NCI-H1105 treated with DMSO at 0.1 percent for 48 hours (cell line): Measurements from ENCODE around the gene JAKMIP3.

Experiments
- DNase-seq: peaks from one replicate; lab custom pipeline; 2025; lab: John Stamatoyannopoulos, UW

JAKMIP3 gene

GRCh38 chr10:132110111-132110521 lies 44.4 kb downstream of the JAKMIP3 start:
- no peak for DNase-seq

GRCh38 chr10:132110713-132111112 lies 45.0 kb downstream of the JAKMIP3 start:
- no peak for DNase-seq

- no peak for DNase-seq
Observed at GRCh38 chr10:132111121-132111731, 45.5 kb downstream of the JAKMIP3 start.

- DNase-seq, result no peak
Observed at GRCh38 chr10:132111871-132112341, 46.2 kb downstream of the JAKMIP3 start.

- no peak for DNase-seq
Observed at GRCh38 chr10:132112611-132113010, 46.9 kb downstream of the JAKMIP3 start.

GRCh38 chr10:132113206-132113605 lies 47.5 kb downstream of the JAKMIP3 start:
- DNase-seq, result no peak

GRCh38 chr10:132113766-132114365 lies 48.1 kb downstream of the JAKMIP3 start:
- no peak for DNase-seq

GRCh38 chr10:132114953-132115520 lies 49.3 kb downstream of the JAKMIP3 start:
- no peak for DNase-seq
